AG04450 (cell line): ENCODE measurements around the gene SPAG16. TPM values are rescaled to one million over a fixed set of nuclear protein-coding genes. Genes with fewer than 3 reads are reported as not detected.

Source experiments
- CTCF ChIA-PET: fragments of 300-600, 350-600 bp; formaldehyde crosslinking; extraction: SDS; loops from one replicate; lab custom pipeline; 2022; ENCODE audit warnings: antibody characterized with exemption, inconsistent platforms; lab: Charles Lee
- POLR2A ChIA-PET: fragments of 350-600 bp; formaldehyde crosslinking; extraction: SDS; loops from one replicate; lab custom pipeline; 2021; ENCODE audit warnings: antibody characterized with exemption, inconsistent platforms; lab: Yijun Ruan, JAX
- DNase-seq: peaks from one replicate; pipeline ENCODE4 v3.0.0-alpha.2; 2011; ENCODE audit warnings: low read depth, low spot score
- H3K27ac ChIP-seq: one replicate; pipeline ENCODE4 v1.5.1; 2012; ENCODE audit warnings: low read depth, low read length, control low read depth
- H3K27me3 ChIP-seq: one replicate; pipeline ENCODE4 v1.6.0; 2012; ENCODE audit warnings: low read length; ENCODE audit not compliant: control insufficient read depth, insufficient read depth
- H3K4me3 ChIP-seq: 2 replicates; pipeline ENCODE4 v1.5.1; 2011; ENCODE audit warnings: mild to moderate bottlenecking, low read depth, low read length, control low read depth
- H3K9me3 ChIP-seq: 2 replicates; pipeline ENCODE4 v1.5.1; 2012; ENCODE audit warnings: low read length; ENCODE audit not compliant: control insufficient read depth, insufficient read depth
- polyA plus RNA-seq: library from polyadenylated mRNA; depleted of rRNA; stranded (reverse); fragments of >200 nt; gene quantifications from 2 replicates; pipeline ENCODE4 v1.2.3, GENCODE V29; 2011
- TF ChIP-seq, protein P1 (sequence below): IDR thresholded peaks from 2 replicates; pipeline ENCODE4 v1.5.1; 2011; ENCODE audit warnings: low read depth, low read length, control low read depth, inconsistent platforms

Gene SPAG16
- polyA plus RNA-seq, 1 experiment = 28.1 TPM

DNA sequence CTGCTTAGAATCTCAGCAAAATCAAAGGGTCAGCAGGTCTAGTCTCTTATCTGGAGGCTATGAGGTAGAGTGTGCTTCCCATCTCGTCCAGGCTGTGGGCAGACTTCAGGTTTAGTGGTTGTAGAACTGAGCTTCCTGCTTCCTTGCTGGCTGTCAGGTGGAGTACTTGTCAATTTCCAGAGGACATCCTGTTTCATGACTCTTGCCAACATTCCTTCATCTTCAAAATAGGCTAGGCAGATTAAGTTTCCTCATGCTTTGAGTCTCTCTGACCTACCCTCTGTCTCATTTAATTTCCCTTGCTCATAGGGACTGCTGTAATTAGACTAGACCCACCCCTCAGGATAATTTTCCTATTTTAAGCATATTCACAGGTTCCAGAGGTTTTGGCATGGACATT, 562.6 kb downstream of the SPAG16 start:
- TF ChIP-seq, protein P1, sequence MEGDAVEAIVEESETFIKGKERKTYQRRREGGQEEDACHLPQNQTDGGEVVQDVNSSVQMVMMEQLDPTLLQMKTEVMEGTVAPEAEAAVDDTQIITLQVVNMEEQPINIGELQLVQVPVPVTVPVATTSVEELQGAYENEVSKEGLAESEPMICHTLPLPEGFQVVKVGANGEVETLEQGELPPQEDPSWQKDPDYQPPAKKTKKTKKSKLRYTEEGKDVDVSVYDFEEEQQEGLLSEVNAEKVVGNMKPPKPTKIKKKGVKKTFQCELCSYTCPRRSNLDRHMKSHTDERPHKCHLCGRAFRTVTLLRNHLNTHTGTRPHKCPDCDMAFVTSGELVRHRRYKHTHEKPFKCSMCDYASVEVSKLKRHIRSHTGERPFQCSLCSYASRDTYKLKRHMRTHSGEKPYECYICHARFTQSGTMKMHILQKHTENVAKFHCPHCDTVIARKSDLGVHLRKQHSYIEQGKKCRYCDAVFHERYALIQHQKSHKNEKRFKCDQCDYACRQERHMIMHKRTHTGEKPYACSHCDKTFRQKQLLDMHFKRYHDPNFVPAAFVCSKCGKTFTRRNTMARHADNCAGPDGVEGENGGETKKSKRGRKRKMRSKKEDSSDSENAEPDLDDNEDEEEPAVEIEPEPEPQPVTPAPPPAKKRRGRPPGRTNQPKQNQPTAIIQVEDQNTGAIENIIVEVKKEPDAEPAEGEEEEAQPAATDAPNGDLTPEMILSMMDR = no peak
- ChIA-PET POLR2A (no interaction called here), CTCF (no interaction called here)
- peaks cover 2% of the 10 kb centered on the region; the same call in 1 of the 2 replicates for H3K9me3 ChIP-seq
- no peak overlapping the region for H3K27ac ChIP-seq
- no peak for DNase-seq
- H3K4me3 ChIP-seq = no peak overlapping the region
- H3K27me3 ChIP-seq = no peaks in the 10 kb centered on the region

DNA sequence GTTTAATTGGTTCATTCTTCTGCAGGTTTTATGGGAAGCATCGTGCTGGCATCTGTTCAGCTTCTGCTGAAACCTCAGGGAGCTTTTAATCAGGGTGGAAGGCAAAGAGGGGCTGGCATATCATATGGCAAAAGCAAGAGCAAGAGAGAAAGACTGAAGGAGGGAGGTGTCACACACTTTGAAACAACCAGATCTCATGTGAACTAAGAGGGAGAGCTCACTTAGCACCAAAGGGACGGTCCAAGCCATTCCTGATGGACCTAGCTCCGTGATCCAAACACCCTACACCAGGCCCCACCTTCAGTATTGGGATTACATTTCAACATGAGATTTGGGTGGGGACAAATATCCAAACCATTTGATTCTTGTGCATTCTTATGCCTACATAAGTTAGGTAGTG, 563.1 kb downstream of the SPAG16 start:
- no peaks in the 10 kb centered on the region for H3K27me3 ChIP-seq
- CTCF ChIA-PET = interaction anchor here (0.6 kb wide), 1 partner anchor 214 kb away, joined by 4 read pairs; no protein-coding TSS in a partner anchor
- POLR2A ChIA-PET = no interaction called here
- H3K27ac ChIP-seq = no peak overlapping the region
- H3K9me3 ChIP-seq = peaks cover 2% of the 10 kb centered on the region; the same call in 1 of the 2 replicates
- no peak for DNase-seq
- TF ChIP-seq, protein P1 = no peak
- no peak overlapping the region for H3K4me3 ChIP-seq

DNA sequence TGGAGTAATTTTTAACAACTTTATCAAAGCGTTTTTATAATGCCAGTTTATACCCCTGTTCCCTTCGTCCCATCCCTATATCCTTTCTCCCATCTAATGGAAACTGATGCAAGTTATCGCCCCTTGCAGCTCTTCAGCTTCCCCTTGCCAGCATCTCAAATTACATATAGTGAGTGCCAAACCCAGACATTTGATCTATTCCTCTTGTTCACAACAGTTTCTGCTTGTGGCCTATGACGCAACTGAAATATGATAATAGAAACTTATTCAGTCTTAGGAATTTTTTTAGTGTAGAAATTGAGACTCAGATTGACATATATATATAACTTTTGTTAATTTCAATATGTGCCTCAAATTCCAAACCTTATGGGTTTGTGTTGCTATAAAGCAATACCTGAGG, 564.4 kb downstream of the SPAG16 start:
- Histone ChIP-seq H3K4me3 (no peak overlapping the region), H3K9me3 (peaks cover 2% of the 10 kb centered on the region; the same call in 1 of the 2 replicates), H3K27ac (no peak overlapping the region), H3K27me3 (no peaks in the 10 kb centered on the region)
- peak; percentile 37 for DNase-seq
- POLR2A ChIA-PET = no interaction called here
- CTCF ChIA-PET = no interaction called here
- TF ChIP-seq, protein P1 = no peak

DNA sequence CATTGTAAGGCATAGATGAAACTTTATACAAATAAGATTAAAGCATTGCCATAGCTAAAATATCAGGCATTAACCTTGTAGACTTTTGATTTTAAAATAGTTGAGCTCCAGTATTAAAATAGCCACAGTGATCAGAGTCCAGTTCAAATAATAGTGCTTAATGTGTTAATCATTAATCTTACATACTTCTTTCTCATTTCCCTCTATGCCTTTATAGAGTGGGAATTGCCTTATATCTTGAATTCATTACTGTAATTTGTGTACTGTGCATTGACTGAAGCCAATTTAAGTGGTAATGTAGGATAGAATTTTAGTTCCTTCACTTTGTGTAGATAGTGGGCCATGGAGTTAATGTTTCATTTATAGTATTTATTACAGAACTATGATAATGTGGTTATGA, 577.4 kb downstream of the SPAG16 start:
- POLR2A ChIA-PET = no interaction called here
- TF ChIP-seq, protein P1 = no peak
- CTCF ChIA-PET = no interaction called here
- Histone ChIP-seq H3K9me3 (no peaks in the 10 kb centered on the region), H3K4me3 (no peak overlapping the region), H3K27me3 (no peaks in the 10 kb centered on the region), H3K27ac (no peak overlapping the region)
- no peak for DNase-seq

DNA sequence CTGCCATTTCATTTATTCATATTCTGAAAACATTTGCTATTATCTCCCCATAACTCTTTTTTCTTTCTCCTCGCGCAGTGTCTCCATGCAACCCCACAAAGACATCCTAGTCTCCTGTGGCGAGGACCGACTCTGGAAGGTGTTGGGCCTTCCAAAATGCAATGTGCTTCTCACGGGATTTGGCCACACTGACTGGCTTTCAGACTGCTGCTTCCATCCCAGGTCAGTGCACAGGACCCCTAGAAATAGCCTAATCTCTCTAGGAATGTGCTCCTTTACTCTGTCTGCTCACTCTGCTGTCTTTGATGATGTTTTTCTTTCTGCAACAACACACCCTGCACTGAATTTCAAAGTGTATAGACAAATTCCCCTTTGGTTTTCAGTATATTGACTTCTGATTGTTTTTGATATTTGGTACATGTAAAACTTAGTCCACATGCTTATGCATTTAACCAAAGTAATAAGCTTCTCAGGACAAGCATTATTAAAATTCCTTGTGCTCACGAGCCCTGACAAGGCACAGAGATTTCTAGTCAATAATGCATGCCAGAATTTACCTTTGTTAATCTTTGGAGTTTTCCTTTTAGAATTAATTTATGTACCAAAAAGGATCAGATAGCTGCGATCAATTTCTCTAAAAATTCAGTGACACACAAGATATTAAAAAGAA, 578.3 kb downstream of the SPAG16 start:
- ChIA-PET CTCF (no interaction called here), POLR2A (no interaction called here)
- DNase-seq = no peak
- TF ChIP-seq, protein P1 = no peak
- Histone ChIP-seq H3K9me3 (no peaks in the 10 kb centered on the region), H3K27me3 (no peaks in the 10 kb centered on the region), H3K27ac (no peak overlapping the region), H3K4me3 (no peak overlapping the region)
